ENCODE results near the gene FIGN. TPM values are rescaled to one million over a fixed set of nuclear protein-coding genes. Genes with fewer than 3 reads are reported as not detected.

Gene FIGN
- total and polyA plus RNA-seq, 2 of the 8 experiments (the other 6 are each of a cell fraction or from before 2014, with no cell fraction given), result 5.0 to 22.8 TPM

DNA sequence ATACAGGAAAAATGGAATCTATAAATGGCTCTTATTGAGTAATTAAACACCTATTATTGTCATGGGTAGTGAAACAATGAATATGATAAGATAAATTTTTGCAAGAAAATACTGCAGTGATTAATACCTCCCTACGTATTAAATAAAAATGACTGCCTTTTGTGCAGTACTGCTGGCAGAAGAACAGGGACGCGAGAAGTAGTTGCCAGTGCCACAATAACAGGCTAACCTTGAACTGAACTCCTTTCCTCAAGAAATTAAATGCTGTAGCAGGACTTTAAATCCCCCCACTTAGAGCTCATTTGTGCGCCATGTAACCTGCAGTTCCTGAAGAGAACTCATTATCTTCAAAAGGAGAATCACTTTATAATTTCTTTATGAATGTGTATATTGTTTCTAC, 24.6 kb downstream of the FIGN start:
- no peak overlapping the region for H2BK20ac ChIP-seq (ENCODE audit: low read length)
- H4K91ac ChIP-seq (replicated peaks; ENCODE audit: insufficient read length, low read length), result no peak overlapping the region
- no peaks in the 10 kb centered on the region for H3K9me3 ChIP-seq (ENCODE audit: insufficient read depth in 2 of 2, low read depth in 1 of 2, low read length in 1 of 2)
- no peak overlapping the region for H4K5ac ChIP-seq (ENCODE audit: insufficient read length, low read depth, low read length)
- H3K4me1 ChIP-seq (replicated peaks in 1 of 4; ENCODE audit: control insufficient read depth in 3 of 4, insufficient read depth in 4 of 4, low read length in 3 of 4), result peaks cover 0 to 5% (median 5%) of the 10 kb centered on the region in 4 experiments; a peak in 4 of 7 replicates
- no peak overlapping the region for H2AK5ac ChIP-seq (ENCODE audit: low read depth, low read length)
- H2BK12ac ChIP-seq (ENCODE audit: low read depth, low read length), result no peak overlapping the region
- H3K79me1 ChIP-seq (ENCODE audit: low read depth, low read length), result peaks cover 4% of the 10 kb centered on the region; the same call in 1 of the 2 replicates
- H3K4me3 ChIP-seq (ENCODE audit: extremely low read depth in 1 of 4, insufficient read depth in 2 of 4, low read depth in 3 of 4, low read length in 4 of 4), result no peak overlapping the region
- no peaks in the 10 kb centered on the region for H3K36me3 ChIP-seq (ENCODE audit: control insufficient read depth in 2 of 4, insufficient read depth in 4 of 4, low read length in 3 of 4)
- no peak overlapping the region for H3K18ac ChIP-seq (ENCODE audit: extremely low read depth, low read length)
- POLR2A ChIA-PET (ENCODE audit: partially characterized antibody), result no interaction called here
- no peak overlapping the region for H4K8ac ChIP-seq (ENCODE audit: extremely low read depth, insufficient read depth, low read length)
- no peak overlapping the region for H3K23ac ChIP-seq (ENCODE audit: insufficient read length)
- H3K9ac ChIP-seq (replicated peaks in 1 of 4; ENCODE audit: extremely low read depth in 1 of 4, low read depth in 3 of 4, low read length in 3 of 4), result no peak overlapping the region
- H2BK5ac ChIP-seq (ENCODE audit: low read depth, low read length), result no peak overlapping the region
- no peak overlapping the region for H3K4me2 ChIP-seq (ENCODE audit: insufficient read depth in 1 of 2, low read depth in 2 of 2, low read length in 2 of 2)
- DNase-seq (ENCODE audit: low read depth in 1 of 2, low spot score in 2 of 2), result no peak
- no peak for FAIRE-seq
- H2AFZ ChIP-seq (ENCODE audit: low read length), result no peak overlapping the region
- no peaks in the 10 kb centered on the region for H3K27me3 ChIP-seq (replicated peaks in 1 of 4; ENCODE audit: control insufficient read depth in 3 of 4, extremely low read depth in 1 of 4, insufficient read depth in 3 of 4, low read length in 3 of 4)
- peaks cover 6 to 10% of the 10 kb centered on the region in 2 experiments for H4K20me1 ChIP-seq (replicated peaks in 1 of 2; ENCODE audit: control insufficient read depth in 1 of 2, insufficient read depth in 2 of 2, low read length in 2 of 2)
- H3K23me2 ChIP-seq (ENCODE audit: low read depth, low read length), result no peaks in the 10 kb centered on the region
- H3K4ac ChIP-seq (replicated peaks; ENCODE audit: insufficient read length, low read depth, low read length), result no peak overlapping the region
- no peak overlapping the region for H2BK15ac ChIP-seq (ENCODE audit: low read length)
- WGBS, 2 experiments (ENCODE audit: extremely low coverage in 1 of 2, insufficient coverage in 1 of 2, insufficient read length in 1 of 2, insufficient replicate concordance in 2 of 2, low coverage in 1 of 2, low lambda C conversion rate in 2 of 2, missing lambda C conversion rate in 1 of 2), result 93% methylated on average over 4 of the region's 4 CpGs; no CpG with 5 or more reads in 1 of the 2 experiments
- no peak overlapping the region for H3K14ac ChIP-seq (ENCODE audit: insufficient read length)
- CTCF ChIA-PET (ENCODE audit: partially characterized antibody), result no interaction called here
- no peak overlapping the region for H3K27ac ChIP-seq (ENCODE audit: low read depth, low read length)
- H2BK120ac ChIP-seq (replicated peaks; ENCODE audit: low read depth, low read length), result no peak overlapping the region
- no peak overlapping the region for H3K56ac ChIP-seq (replicated peaks; ENCODE audit: insufficient read length, low read depth, low read length)
- peaks cover 0 to 71% of the 10 kb centered on the region in 2 experiments; a peak in 3 of 4 replicates for H3K79me2 ChIP-seq (ENCODE audit: control insufficient read depth in 1 of 2, insufficient read depth in 2 of 2, low read length in 2 of 2)
- TF ChIP-seq JUND (IDR thresholded peaks at IDR 0.05; ENCODE audit: low read length) (no peak), BACH1 (IDR thresholded peaks at IDR 0.05; ENCODE audit: low read length) (no peak), SP2 (IDR thresholded peaks at IDR 0.05; ENCODE audit: low read length) (no peak), JUN (IDR thresholded peaks at IDR 0.05; ENCODE audit: low read depth, low read length) (no peak), RAD21 (IDR thresholded peaks at IDR 0.05 in 1 of 2, conservative IDR thresholded peaks at IDR 0.05 in 1 of 2; ENCODE audit: low read depth in 2 of 2, low read length in 2 of 2) (no peak), KDM5A (IDR thresholded peaks at IDR 0.05; ENCODE audit: low read length) (no peak), TCF12 (IDR thresholded peaks at IDR 0.05; ENCODE audit: low read depth, low read length) (no peak), CHD1 (IDR thresholded peaks at IDR 0.05; ENCODE audit: low read depth, low read length) (no peak), SUZ12 (IDR thresholded peaks at IDR 0.05; ENCODE audit: low read length) (no peak), NRF1 (IDR thresholded peaks at IDR 0.05; ENCODE audit: low read depth, low read length) (no peak), SIX5 (IDR thresholded peaks at IDR 0.05; ENCODE audit: low read depth, low read length) (no peak), RXRA (IDR thresholded peaks at IDR 0.05; ENCODE audit: insufficient read depth, low read depth, low read length) (no peak), TAF1 (IDR thresholded peaks at IDR 0.05; ENCODE audit: low read depth, low read length) (no peak), POLR2AphosphoS5 (IDR thresholded peaks at IDR 0.05; ENCODE audit: low read depth, low read length) (no peak), CREB1 (IDR thresholded peaks at IDR 0.05) (no peak), GABPA (IDR thresholded peaks at IDR 0.05; ENCODE audit: borderline replicate concordance, insufficient read depth, low read length) (no peak)

Data from H1 (cell line).